ENCODE measurements around the gene CAMSAP1. TPM values are rescaled to one million over a fixed set of nuclear protein-coding genes. Genes with fewer than 3 reads are reported as not detected.

The CAMSAP1 gene
- total and polyA plus RNA-seq, 10 of the 15 experiments (the other 5 are each of a cell fraction or from before 2014, with no cell fraction given) = 1.4 to 24.7 (median 8.0) TPM

- no peaks in the 10 kb centered on the region for H3K4me1 ChIP-seq (ENCODE audit: control insufficient read depth, insufficient read depth, low read length)
- no peaks in the 10 kb centered on the region for H3K79me2 ChIP-seq (ENCODE audit: control insufficient read depth, insufficient read depth, low read length)
- in situ Hi-C loops (cut with MboI) (no loop called here), intact Hi-C loops (cut with micrococcal nuclease; ENCODE audit: unreplicated experiment) (no loop called here)
- DNase-seq (ENCODE audit: low read depth, low spot score) (no peak), ATAC-seq (no peak), FAIRE-seq (no peak)
- no peaks in the 10 kb centered on the region for H4K20me1 ChIP-seq (ENCODE audit: control insufficient read depth, insufficient read depth)
- H3K9me3 ChIP-seq (replicated peaks; ENCODE audit: control insufficient read depth, insufficient read depth, low read length) = no peaks in the 10 kb centered on the region
- H3K4me3 ChIP-seq = no peak overlapping the region
- ChIA-PET POLR2A (no interaction called here), RAD21 (ENCODE audit: unreplicated experiment) (no interaction called here), CTCF (no interaction called here), SMC1A (ENCODE audit: uncharacterized antibody, unreplicated experiment) (no interaction called here)
- no peak overlapping the region for H3K9ac ChIP-seq (ENCODE audit: control insufficient read depth, insufficient read depth, low read length)
- WGBS (ENCODE audit: insufficient coverage, insufficient replicate concordance, low lambda C conversion rate, missing lambda C conversion rate) = over 99% methylated on average over 43 of the region's 43 CpGs
- H3K27ac ChIP-seq (ENCODE audit: control insufficient read depth, insufficient read depth) = no peak overlapping the region
- BruUV-seq (replicated peaks) = no TSS peak
- H3K36me3 ChIP-seq (ENCODE audit: control insufficient read depth in 2 of 2, insufficient read depth in 2 of 2, low read length in 1 of 2) = peaks cover 19 to 44% of the 10 kb centered on the region in 2 experiments
- no peak overlapping the region for H2AFZ ChIP-seq (ENCODE audit: control insufficient read depth, low read depth, low read length)
- no peak overlapping the region for H3K4me2 ChIP-seq (ENCODE audit: control insufficient read depth, insufficient read depth)
- H3K27me3 ChIP-seq (replicated peaks in 1 of 2; ENCODE audit: control insufficient read depth in 2 of 2, insufficient read depth in 2 of 2, low read length in 1 of 2) = no peaks in the 10 kb centered on the region
- TF ChIP-seq ZBTB11 (CRISPR knock-in tag; IDR thresholded peaks at IDR 0.05) = no peak
- no peak for TF ChIP-seq SMAD5 (IDR thresholded peaks at IDR 0.05; ENCODE audit: low read depth)
- TF ChIP-seq ZNF217 (IDR thresholded peaks at IDR 0.05) = no peak
- TF ChIP-seq CREM (IDR thresholded peaks at IDR 0.05; ENCODE audit: low read depth) = no peak
- TF ChIP-seq ESRRA (IDR thresholded peaks at IDR 0.05; ENCODE audit: low read length) = no peak
- TF ChIP-seq EZH2 (IDR thresholded peaks at IDR 0.05; ENCODE audit: borderline replicate concordance, control insufficient read depth, low read depth, low read length) = no peak
- no peak for TF ChIP-seq EED (IDR thresholded peaks at IDR 0.05; ENCODE audit: low read depth)
- TF ChIP-seq RELA (IDR thresholded peaks at IDR 0.05; ENCODE audit: borderline replicate concordance, partially characterized antibody) = no peak
- no peak for TF ChIP-seq CUX1 (IDR thresholded peaks at IDR 0.05; ENCODE audit: insufficient replicate concordance, low read depth, low read length)
- TF ChIP-seq HCFC1 (IDR thresholded peaks at IDR 0.05; ENCODE audit: low read length) = no peak
- no peak for TF ChIP-seq BCLAF1 (IDR thresholded peaks at IDR 0.05)
- TF ChIP-seq MEF2A (IDR thresholded peaks at IDR 0.05; ENCODE audit: insufficient read depth, low read depth, low read length) = no peak
These were observed 88.4 kb downstream of the CAMSAP1 start for GRCh38 chr9:135818718-135819475.
